ENCODE measurements around the gene CCL17. TPM values are rescaled to one million over a fixed set of nuclear protein-coding genes. Genes with fewer than 3 reads are reported as not detected.

Gene CCL17
- polyA plus RNA-seq, 1 experiment = not detected

- POLR2A ChIA-PET = interaction anchor here (0.6 kb wide), 1 partner anchor 39 kb away, joined by 3 read pairs; no protein-coding TSS in a partner anchor
- TF ChIP-seq, protein P1, sequence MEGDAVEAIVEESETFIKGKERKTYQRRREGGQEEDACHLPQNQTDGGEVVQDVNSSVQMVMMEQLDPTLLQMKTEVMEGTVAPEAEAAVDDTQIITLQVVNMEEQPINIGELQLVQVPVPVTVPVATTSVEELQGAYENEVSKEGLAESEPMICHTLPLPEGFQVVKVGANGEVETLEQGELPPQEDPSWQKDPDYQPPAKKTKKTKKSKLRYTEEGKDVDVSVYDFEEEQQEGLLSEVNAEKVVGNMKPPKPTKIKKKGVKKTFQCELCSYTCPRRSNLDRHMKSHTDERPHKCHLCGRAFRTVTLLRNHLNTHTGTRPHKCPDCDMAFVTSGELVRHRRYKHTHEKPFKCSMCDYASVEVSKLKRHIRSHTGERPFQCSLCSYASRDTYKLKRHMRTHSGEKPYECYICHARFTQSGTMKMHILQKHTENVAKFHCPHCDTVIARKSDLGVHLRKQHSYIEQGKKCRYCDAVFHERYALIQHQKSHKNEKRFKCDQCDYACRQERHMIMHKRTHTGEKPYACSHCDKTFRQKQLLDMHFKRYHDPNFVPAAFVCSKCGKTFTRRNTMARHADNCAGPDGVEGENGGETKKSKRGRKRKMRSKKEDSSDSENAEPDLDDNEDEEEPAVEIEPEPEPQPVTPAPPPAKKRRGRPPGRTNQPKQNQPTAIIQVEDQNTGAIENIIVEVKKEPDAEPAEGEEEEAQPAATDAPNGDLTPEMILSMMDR (IDR thresholded peaks at IDR 0.05; ENCODE audit: insufficient read depth, low read depth, low read length) = no peak
- no peak overlapping the region for H3K4me3 ChIP-seq (ENCODE audit: low read depth, low read length)
- CTCF ChIA-PET = interaction anchor here (1.3 to 2.7 kb wide), 2 partner anchors 16 to 102 kb away, joined by 4 to 7 read pairs; no protein-coding TSS in a partner anchor
- peaks cover 10% of the 10 kb centered on the region for H3K27me3 ChIP-seq (ENCODE audit: control insufficient read depth, insufficient read depth, low read length)
- no peak for DNase-seq (ENCODE audit: low read depth)
- H3K36me3 ChIP-seq (ENCODE audit: control insufficient read depth, insufficient read depth, low read length) = no peaks in the 10 kb centered on the region
These were observed 2.5 kb upstream of the CCL17 start for GRCh38 chr16:57401943-57402640.

DNA sequence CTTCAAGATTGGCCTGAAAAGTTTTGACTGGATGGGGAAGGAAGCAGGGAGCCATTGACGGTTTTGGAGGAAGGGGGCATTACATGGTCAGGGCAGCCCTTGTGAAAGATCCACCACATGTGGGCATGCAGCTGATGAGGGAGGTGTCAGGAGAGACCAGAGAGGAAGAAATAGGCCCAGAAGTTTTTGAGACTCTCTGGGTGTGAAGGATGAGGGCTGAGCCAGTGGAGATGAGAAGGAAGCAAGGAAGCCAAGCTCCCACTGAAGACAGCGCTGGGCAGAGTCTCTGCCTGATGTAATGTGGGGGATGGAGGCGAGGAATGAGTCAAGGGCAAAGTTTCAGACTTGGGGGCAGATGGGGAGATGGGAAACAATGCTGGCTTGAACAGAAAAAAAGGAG is 530 bp downstream of the CCL17 start:
- no peak for DNase-seq (ENCODE audit: low read depth)
- ChIA-PET POLR2A (no interaction called here), CTCF (interaction anchor here (0.7 to 3.2 kb wide), 5 partner anchors 12 to 114 kb away, joined by 3 to 21 read pairs (median 3); no protein-coding TSS in a partner anchor)
- Histone ChIP-seq H3K27me3 (ENCODE audit: control insufficient read depth, insufficient read depth, low read length) (peaks cover 7% of the 10 kb centered on the region), H3K4me3 (ENCODE audit: low read depth, low read length) (no peak overlapping the region), H3K36me3 (ENCODE audit: control insufficient read depth, insufficient read depth, low read length) (no peaks in the 10 kb centered on the region)
- TF ChIP-seq, protein P1 (IDR thresholded peaks at IDR 0.05; ENCODE audit: insufficient read depth, low read depth, low read length) = no peak

DNA sequence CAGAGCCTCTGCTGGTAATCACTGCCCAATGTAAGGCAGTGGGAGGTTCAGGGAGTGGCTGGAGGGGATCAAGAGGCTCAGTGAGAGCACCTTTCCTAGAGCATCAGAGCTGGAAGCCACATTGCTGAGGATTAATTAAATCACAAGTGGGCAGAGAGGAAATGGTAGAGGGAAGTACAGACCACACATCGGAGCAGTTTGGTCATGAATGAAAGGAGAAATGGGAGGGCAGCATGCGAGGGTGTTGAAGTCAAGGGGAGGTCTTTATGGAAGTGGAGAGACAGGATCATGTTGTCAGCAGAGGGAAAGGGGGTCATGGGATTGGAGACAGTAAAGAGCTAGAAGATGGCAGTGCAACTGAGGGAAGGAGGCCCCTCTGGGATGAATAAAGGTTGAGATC is 2.3 kb downstream of the CCL17 start:
- TF ChIP-seq, protein P1 (IDR thresholded peaks at IDR 0.05; ENCODE audit: insufficient read depth, low read depth, low read length) = no peak
- CTCF ChIA-PET = interaction anchor here (3.2 kb wide), 1 partner anchor 10 kb away, joined by 21 read pairs; no protein-coding TSS in a partner anchor
- Histone ChIP-seq H3K36me3 (ENCODE audit: control insufficient read depth, insufficient read depth, low read length) (no peaks in the 10 kb centered on the region), H3K4me3 (ENCODE audit: low read depth, low read length) (no peak overlapping the region), H3K27me3 (ENCODE audit: control insufficient read depth, insufficient read depth, low read length) (peaks cover 8% of the 10 kb centered on the region)
- no peak for DNase-seq (ENCODE audit: low read depth)
- POLR2A ChIA-PET = no interaction called here

GRCh38 chr16:57407521-57408353 is 3.2 kb downstream of the CCL17 start:
- no peak for DNase-seq (ENCODE audit: low read depth)
- ChIA-PET CTCF (no interaction called here), POLR2A (no interaction called here)
- TF ChIP-seq, protein P1 (IDR thresholded peaks at IDR 0.05; ENCODE audit: insufficient read depth, low read depth, low read length) = no peak
- Histone ChIP-seq H3K36me3 (ENCODE audit: control insufficient read depth, insufficient read depth, low read length) (no peaks in the 10 kb centered on the region), H3K27me3 (ENCODE audit: control insufficient read depth, insufficient read depth, low read length) (peaks cover 7% of the 10 kb centered on the region), H3K4me3 (ENCODE audit: low read depth, low read length) (no peak overlapping the region)

- Histone ChIP-seq H3K4me3 (ENCODE audit: low read depth, low read length) (no peak overlapping the region), H3K27me3 (ENCODE audit: control insufficient read depth, insufficient read depth, low read length) (peaks cover 8% of the 10 kb centered on the region), H3K36me3 (ENCODE audit: control insufficient read depth, insufficient read depth, low read length) (no peaks in the 10 kb centered on the region)
- TF ChIP-seq, protein P1 (IDR thresholded peaks at IDR 0.05; ENCODE audit: insufficient read depth, low read depth, low read length) = no peak
- ChIA-PET CTCF (interaction anchor here (1.0 kb wide), 2 partner anchors 8 to 10 kb away, joined by 3 to 4 read pairs; no protein-coding TSS in a partner anchor), POLR2A (no interaction called here)
- DNase-seq (ENCODE audit: low read depth) = no peak
These were observed 4.5 kb downstream of the CCL17 start for GRCh38 chr16:57409065-57409464.
